Forelimb muscle (tissue), 1 donor: ENCODE results near the gene ICAM1. TPM values are rescaled to one million over a fixed set of nuclear protein-coding genes. Genes with fewer than 3 reads are reported as not detected.
"Not testable (repeated sequence)": the region's sequence is repeated elsewhere in the genome, so short reads cannot be mapped to it uniquely, and the experiment has no call there.

Experiments
- DNase-seq: peaks from one replicate; pipeline ENCODE4 v3.0.0-alpha.2; 2013; ENCODE audit warnings: low read depth
- polyA plus RNA-seq: library from polyadenylated mRNA; unstranded; fragments of 120-200 nt; gene quantifications from one replicate; pipeline ENCODE4 v1.2.1, GENCODE V29; 2013; ENCODE audit not compliant: insufficient read length

ICAM1 gene
- polyA plus RNA-seq, 1 donor, result 6.3 TPM

- not testable (repeated sequence) for DNase-seq
These were observed 29.0 kb upstream of the ICAM1 start for GRCh38 chr19:10241826-10242449.

DNA sequence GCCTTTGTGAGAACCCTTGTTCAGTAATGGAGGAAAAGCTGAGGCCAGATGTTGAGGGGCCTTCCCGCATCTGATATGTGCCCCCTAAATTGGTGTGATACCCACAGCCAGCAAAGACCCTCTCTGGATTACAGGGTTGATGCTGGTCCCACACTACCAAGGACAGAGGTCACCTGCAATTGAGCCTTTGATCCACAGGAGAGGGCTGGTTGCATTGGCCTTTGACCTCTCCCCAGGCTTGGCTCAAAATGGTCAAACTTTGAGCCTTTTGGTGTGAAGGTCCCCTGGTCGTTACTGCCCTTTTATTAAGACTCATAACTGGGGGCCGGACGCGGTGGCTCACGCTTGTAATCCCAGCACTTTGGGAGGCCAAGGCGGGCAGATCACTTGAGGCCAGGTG lies 27.3 kb upstream of the ICAM1 start:
- no peak for DNase-seq

- no peak for DNase-seq
These were observed 25.6 kb upstream of the ICAM1 start for GRCh38 chr19:10245189-10245939.

- no peak for DNase-seq
These were observed 24.4 kb upstream of the ICAM1 start for GRCh38 chr19:10246511-10246910.

DNA sequence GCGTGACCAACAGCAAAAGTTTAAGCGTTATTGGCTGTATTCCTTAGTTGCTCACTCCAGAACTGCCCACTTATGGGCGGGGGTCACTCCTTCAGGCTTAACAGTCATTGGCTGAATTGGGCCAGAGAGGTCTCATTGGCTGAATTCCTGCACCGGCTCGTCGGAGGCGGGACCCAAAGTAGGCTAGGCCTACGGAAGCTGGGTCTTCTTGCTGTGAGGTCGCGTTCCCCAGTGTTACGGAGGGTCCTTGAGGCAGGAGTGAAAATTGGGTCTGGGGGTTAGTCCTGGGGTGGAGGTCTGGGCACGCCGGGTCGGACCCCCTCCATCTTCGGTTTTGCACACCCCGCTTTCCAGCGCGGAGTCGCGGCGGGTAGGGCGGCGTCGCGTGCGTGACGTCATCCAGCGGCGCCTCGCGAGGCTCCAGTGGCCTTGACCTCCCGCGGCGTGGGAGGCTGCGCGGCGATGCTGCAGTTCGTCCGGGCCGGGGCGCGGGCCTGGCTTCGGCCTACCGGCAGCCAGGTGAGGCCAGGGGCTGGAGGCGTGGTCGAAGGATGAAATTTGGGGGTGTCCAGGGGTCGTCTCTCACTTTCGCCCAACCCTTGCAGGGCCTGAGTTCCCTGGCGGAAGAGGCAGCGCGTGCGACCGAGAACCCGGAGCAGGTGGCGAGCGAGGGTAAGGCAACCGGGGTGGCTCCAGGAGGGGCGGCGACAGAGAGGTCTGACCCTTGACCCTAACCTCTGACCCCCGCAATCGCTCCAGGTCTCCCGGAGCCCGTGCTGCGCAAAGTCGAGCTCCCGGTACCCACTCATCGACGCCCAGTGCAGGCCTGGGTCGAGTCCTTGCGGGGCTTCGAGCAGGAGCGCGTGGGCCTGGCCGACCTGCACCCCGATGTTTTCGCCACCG lies 18.9 kb upstream of the ICAM1 start, which contains the start of gene MRPL4:
Gene MRPL4 (plus strand): TSS at position 423 of the 903 bp plus-strand sequence. CDS start 40 bp downstream, at position 463.
- DNase-seq, result peak; percentile 98

- no peak for DNase-seq
These were observed 18.2 kb upstream of the ICAM1 start for GRCh38 chr19:10252707-10253106.

GRCh38 chr19:10254244-10254643 lies 16.7 kb upstream of the ICAM1 start:
- DNase-seq, result no peak

- no peak for DNase-seq
These were observed 15.6 kb upstream of the ICAM1 start for GRCh38 chr19:10255358-10255757.

DNA sequence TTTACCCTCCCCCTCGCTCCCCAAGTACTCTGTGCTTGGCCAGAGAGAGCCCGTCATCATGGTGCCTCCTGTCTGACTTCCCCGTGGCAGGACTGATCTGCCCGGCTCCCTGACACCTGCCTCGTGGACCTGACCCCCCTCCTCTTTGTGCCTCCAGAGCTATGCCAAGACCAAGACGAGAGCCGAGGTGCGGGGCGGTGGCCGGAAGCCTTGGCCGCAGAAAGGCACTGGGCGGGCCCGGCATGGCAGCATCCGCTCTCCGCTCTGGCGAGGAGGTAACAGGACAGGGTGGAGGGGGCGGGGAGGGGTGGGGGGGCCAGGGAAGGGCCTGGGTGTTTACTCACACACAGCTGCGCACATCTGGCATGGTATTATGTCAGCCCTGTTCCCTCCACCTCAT lies 14.4 kb upstream of the ICAM1 start:
- DNase-seq, result no peak

DNA sequence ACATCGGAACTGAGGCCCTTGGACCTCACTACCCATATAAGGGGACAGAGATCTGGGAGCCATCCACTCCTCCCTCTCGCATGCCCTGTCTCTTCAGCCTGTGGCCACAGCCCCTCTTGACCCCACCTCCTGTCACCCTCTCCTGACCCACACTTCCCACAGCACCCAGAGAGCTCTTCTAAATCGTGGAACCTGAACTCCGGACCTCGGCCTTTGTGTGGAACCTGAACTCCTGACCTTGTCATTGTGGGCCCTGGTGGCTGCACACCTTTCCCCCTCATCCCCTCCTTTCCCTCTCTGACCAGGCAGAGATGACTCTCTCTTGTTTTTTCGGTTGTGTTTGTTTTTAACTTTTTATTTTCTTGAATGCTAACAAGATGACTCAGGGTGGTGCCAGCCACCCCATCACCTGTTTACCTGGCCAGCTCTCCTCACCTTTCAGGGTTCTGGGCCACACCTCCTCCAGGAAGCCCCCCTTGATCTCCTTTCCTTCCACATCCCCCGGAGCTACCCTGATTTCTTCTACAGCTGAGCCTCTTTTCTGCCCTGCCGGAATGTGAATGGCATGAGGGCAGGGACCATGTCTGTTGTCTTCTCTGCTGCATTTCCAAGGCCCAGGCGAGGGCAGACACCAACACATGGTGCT lies 13.8 kb upstream of the ICAM1 start:
- DNase-seq, result no peak

DNA sequence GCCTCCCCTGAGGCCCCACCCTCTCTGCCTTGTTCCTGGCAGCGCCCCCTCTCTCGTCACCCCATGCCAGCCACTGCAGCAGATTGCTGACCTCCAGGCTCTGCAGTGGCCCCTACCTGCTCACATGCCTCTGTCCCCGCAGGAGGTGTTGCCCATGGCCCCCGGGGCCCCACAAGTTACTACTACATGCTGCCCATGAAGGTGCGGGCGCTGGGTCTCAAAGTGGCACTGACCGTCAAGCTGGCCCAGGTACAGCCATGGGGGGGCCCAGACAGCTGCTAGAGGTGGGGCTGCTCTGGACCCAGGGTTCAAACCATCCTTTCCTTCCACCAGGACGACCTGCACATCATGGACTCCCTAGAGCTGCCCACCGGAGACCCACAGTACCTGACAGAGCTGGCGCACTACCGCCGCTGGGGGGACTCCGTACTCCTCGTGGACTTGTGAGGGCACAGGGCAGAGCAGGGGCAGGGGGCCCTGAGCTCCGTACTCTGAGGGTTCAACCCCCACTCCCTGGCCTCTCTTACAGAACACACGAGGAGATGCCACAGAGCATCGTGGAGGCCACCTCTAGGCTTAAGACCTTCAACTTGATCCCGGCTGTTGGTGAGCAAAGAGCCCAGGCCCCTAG lies 12.7 kb upstream of the ICAM1 start:
- DNase-seq, result no peak

GRCh38 chr19:10259162-10259905 lies 11.6 kb upstream of the ICAM1 start:
- DNase-seq, result peak; percentile 51

DNA sequence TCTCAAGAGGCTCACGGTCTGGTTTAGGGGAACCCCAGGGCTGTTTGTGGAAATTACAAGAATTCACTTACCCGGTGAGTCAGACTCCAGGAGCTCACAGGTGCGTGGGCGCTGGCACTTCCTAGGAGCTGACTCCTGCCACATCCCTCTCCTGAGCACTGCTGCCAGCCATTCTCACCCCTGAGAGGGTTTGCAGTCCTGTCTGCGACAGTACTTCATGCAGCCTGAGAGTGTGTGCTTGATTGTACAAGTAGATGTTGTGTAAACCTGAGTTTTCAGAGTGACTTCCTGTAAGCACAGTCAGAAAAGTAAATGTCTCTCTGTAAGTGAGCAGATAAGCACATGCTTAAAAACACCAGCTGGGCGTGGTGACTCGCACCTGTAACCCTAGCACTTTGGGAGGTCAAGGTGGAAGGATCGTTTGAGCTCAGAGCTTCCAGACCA lies 10.8 kb upstream of the ICAM1 start:
- DNase-seq, result no peak

DNA sequence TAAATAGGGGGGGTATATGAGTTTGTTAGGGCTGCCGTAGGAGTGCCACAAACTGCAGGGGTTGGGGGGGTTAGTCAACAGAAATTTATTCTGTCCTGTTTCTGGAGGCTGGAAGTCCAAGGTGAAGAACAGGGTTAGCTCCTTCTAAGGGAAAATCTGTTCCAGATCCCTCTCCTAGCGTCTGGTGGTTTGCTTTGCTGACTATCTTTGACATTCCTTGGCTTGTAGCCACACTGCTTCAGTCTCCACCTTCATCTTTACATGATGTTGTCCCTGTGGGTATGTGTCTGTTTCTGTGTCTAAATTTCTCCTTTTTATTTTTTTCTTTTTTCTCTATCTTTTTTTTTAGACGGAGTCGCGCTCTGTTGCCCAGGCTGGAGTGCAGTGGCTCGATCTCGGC lies 8.1 kb upstream of the ICAM1 start:
- no peak for DNase-seq

DNA sequence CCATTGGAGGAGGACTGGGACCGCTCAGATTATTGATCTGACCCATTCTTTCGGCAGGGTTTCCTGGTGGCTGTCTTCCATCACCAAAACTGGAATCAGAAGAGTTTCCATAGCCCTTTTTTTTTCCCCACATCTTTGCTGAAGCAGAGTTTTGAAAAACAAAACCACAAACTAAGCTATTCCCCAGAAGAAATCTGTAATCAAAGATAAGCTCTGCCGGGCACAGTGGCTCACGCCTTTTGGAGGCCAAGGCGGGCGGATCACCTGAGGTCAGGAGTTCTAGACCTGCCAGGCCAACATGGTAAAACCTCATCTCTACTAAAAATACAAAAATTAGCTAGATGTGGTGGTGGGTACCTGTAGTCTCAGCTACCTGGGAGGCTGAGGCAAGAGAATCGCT lies 4.2 kb upstream of the ICAM1 start:
- DNase-seq, result no peak

DNA sequence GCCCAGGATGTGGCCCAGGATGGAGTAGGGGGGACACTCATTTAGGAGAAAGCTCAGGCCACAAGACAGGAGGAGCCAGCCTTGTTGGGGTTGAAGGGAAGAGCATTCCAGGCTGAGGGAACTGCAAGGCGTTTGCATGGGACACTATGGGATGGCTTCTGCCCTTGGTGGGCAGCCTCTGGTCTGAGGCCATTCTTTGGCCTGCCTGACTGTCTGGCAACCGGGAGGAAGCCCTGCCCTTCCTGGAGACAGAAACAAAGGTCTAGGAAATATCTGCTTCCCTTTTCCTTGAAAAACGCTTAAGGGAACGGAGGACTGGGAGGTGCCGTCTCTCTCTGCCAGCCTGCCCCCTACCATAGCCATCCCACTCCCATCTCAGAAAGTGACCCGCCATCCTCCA lies 2.8 kb upstream of the ICAM1 start:
- no peak for DNase-seq

DNA sequence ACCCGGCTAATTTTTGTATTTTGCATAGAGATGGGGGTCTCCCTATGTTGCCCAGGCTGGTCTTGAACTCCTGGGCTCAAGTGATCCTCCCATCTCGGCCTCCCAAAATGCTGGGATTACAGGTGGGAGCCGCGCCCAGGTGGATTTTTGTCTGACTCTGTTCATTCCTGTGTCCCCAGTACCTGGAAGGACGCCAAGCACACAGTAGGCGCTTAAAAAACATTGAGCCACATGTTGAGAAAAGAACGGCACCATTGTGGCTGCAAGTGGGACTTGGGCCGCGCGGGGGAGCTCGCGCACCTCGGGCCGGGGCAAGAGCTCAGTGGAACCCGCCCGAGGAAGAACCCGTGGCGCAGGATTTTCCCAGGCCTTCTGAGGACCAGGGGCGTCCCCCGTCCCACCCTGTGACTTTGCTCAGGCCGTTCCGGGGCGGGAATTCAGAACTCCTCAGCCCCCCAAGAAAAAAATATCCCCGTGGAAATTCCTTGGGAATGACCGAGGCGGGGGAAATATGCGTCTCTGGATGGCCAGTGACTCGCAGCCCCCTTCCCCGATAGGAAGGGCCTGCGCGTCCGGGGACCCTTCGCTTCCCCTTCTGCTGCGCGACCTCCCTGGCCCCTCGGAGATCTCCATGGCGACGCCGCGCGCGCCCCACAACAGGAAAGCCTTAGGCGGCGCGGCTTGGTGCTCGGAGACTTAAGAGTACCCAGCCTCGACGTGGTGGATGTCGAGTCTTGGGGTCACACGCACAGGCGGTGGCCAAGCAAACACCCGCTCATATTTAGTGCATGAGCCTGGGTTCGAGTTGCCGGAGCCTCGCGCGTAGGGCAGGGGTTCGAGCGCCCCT lies 1.4 kb upstream of the ICAM1 start:
- DNase-seq, result no peak

DNA sequence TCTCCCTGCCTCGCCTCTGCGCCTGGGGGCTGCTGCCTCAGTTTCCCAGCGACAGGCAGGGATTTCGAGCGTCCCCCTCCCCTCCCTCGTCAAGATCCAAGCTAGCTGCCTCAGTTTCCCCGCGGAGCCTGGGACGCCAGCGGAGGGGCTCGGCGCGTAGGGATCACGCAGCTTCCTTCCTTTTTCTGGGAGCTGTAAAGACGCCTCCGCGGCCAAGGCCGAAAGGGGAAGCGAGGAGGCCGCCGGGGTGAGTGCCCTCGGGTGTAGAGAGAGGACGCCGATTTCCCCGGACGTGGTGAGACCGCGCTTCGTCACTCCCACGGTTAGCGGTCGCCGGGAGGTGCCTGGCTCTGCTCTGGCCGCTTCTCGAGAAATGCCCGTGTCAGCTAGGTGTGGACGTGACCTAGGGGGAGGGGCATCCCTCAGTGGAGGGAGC lies 722 bp upstream of the ICAM1 start:
- DNase-seq, result no peak

DNA sequence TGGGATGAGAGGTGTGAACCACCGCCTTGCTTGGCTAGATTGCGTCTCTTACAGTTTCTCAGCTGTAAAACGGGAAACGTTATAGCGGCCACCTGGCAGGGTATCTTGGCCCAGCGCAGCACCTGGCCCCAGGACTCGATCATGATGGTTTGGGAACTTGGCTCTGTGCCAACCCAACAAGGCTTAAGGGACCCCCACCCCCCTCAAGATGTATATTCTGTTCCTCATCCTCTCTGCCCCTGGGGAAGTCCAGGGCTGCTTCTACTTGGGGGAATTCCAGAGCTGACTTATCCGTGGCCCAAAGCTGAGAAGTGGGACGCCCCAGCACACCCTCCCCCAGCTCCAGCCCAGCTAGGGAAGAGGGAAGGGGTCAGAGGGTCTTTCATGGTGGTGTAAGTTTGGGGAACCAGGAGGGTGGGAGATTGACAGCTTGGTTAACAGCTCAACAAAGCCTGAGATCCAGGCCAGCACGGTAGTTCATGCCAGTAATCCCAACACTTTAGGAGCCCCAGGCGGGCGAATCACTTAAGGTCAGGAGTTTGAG lies 695 bp downstream of the ICAM1 start:
- DNase-seq, result no peak
